ENCODE measurements around the gene FOXRED1. TPM values are rescaled to one million over a fixed set of nuclear protein-coding genes. Genes with fewer than 3 reads are reported as not detected.
A peak's percentile ranks its signal among the peaks of the same experiment; 100 is the strongest.
"Not testable (repeated sequence)": the region's sequence is repeated elsewhere in the genome, so short reads cannot be mapped to it uniquely, and the experiment has no call there.

FOXRED1 gene
- total RNA-seq, 1 donor from 2014 or later, result 20.9 TPM

GRCh38 chr11:126277780-126278179, 8.8 kb downstream of the FOXRED1 start:
- DNase-seq, result no peak

GRCh38 chr11:126279191-126279590, 10.2 kb downstream of the FOXRED1 start:
- DNase-seq, result no peak

- DNase-seq, result no peak
Observed at GRCh38 chr11:126280595-126280994, 11.6 kb downstream of the FOXRED1 start.

- no peak for DNase-seq
Observed at GRCh38 chr11:126281245-126281644, 12.3 kb downstream of the FOXRED1 start.

GRCh38 chr11:126281666-126282175, 12.8 kb downstream of the FOXRED1 start:
- no peak for DNase-seq

- peak; percentile 75 for DNase-seq
Observed at GRCh38 chr11:126282361-126282735, 13.4 kb downstream of the FOXRED1 start.

GRCh38 chr11:126282736-126283591, 14.0 kb downstream of the FOXRED1 start, which contains the start of gene TIRAP:
TIRAP (plus strand) TSS chr11:126283093; CDS start chr11:126290895, 7,802 bp downstream.
- DNase-seq, result peak; percentile 78

GRCh38 chr11:126284829-126285228, 15.9 kb downstream of the FOXRED1 start:
- DNase-seq, result peak; percentile 65

GRCh38 chr11:126288237-126288636, 19.3 kb downstream of the FOXRED1 start:
- no peak for DNase-seq

GRCh38 chr11:126290887-126291286, 21.9 kb downstream of the FOXRED1 start:
- DNase-seq, result no peak

GRCh38 chr11:126293726-126294125, 24.8 kb downstream of the FOXRED1 start:
- DNase-seq, result no peak

GRCh38 chr11:126297004-126297403, 28.1 kb downstream of the FOXRED1 start:
- no peak for DNase-seq

GRCh38 chr11:126303623-126304456, 34.9 kb downstream of the FOXRED1 start, which contains the start of gene DCPS:
DCPS (plus strand) TSS chr11:126304060; CDS start chr11:126304081, 21 bp downstream.
- DNase-seq, result peak; percentile 95

- DNase-seq, result no peak
Observed at GRCh38 chr11:126304457-126305075, 35.6 kb downstream of the FOXRED1 start.

- DNase-seq, result no peak
Observed at GRCh38 chr11:126305699-126306098, 36.7 kb downstream of the FOXRED1 start.

GRCh38 chr11:126307706-126308105, 38.8 kb downstream of the FOXRED1 start:
- DNase-seq, result peak; percentile 81

- DNase-seq, result peak; percentile 91
Observed at GRCh38 chr11:126308271-126308671, 39.3 kb downstream of the FOXRED1 start.

- DNase-seq, result not testable (repeated sequence)
Observed at GRCh38 chr11:126308771-126309170, 39.8 kb downstream of the FOXRED1 start.

GRCh38 chr11:126310200-126310991, 41.4 kb downstream of the FOXRED1 start:
- peak; percentile 94 for DNase-seq

- no peak for DNase-seq
Observed at GRCh38 chr11:126310992-126311310, 42.0 kb downstream of the FOXRED1 start.

Data from tongue (tissue), 2 donors.